Endodermal cell (in vitro differentiated cells): ENCODE results near the gene ABI2. TPM values are rescaled to one million over a fixed set of nuclear protein-coding genes. Genes with fewer than 3 reads are reported as not detected.
A peak's percentile ranks its signal among the peaks of the same experiment; 100 is the strongest.

Experiments used
- DNase-seq: peaks from one replicate; pipeline ENCODE4 v3.0.0-alpha.2; 2017
- H3K27ac ChIP-seq: 2 replicates; pipeline ENCODE4 v1.5.1; 2013; ENCODE audit warnings: mild to moderate bottlenecking, low read depth, low read length, moderate library complexity
- H3K27me3 ChIP-seq: 2 replicates; pipeline ENCODE4 v1.6.1; 2013; ENCODE audit warnings: mild to moderate bottlenecking, low read length, moderate library complexity; ENCODE audit not compliant: insufficient read depth, control insufficient read depth, poor library complexity, severe bottlenecking
- H3K36me3 ChIP-seq: 2 replicates; pipeline ENCODE4 v1.7.0; 2013; ENCODE audit warnings: mild to moderate bottlenecking, low read length, moderate library complexity; ENCODE audit not compliant: control insufficient read depth, insufficient read depth
- H3K4me1 ChIP-seq: one replicate; pipeline ENCODE4 v1.7.0; 2013; ENCODE audit warnings: low read length; ENCODE audit not compliant: control insufficient read depth, insufficient read depth
- H3K4me3 ChIP-seq: 2 replicates; pipeline ENCODE4 v1.5.1; 2013; ENCODE audit warnings: mild to moderate bottlenecking, low read length, moderate library complexity
- H3K9ac ChIP-seq: 2 replicates; pipeline ENCODE4 v1.6.1; 2013; ENCODE audit warnings: mild to moderate bottlenecking, low read length, moderate library complexity; ENCODE audit not compliant: poor library complexity, severe bottlenecking; ENCODE audit errors: extremely low read depth
- H3K9me3 ChIP-seq: 2 replicates; pipeline ENCODE4 v1.6.1; 2013; ENCODE audit warnings: mild to moderate bottlenecking, low read length, moderate library complexity; ENCODE audit not compliant: control insufficient read depth
- H3K27ac Mint-ChIP-seq: 2 replicates; pipeline ENCODE4 v1.8.0; 2020; ENCODE audit warnings: mixed read lengths
- H3K27me3 Mint-ChIP-seq: 2 replicates; pipeline ENCODE4 v1.8.0; 2021; ENCODE audit warnings: mild to moderate bottlenecking, mixed read lengths; ENCODE audit not compliant: insufficient read depth
- H3K36me3 Mint-ChIP-seq: 2 replicates; pipeline ENCODE4 v1.8.0; 2020; ENCODE audit warnings: low read depth, mixed read lengths
- H3K4me1 Mint-ChIP-seq: 2 replicates; pipeline ENCODE4 v1.8.0; 2020; ENCODE audit warnings: mixed read lengths
- H3K4me3 Mint-ChIP-seq: 2 replicates; pipeline ENCODE4 v1.8.0; 2020; ENCODE audit warnings: mild to moderate bottlenecking, moderate library complexity, mixed read lengths
- H3K9me3 Mint-ChIP-seq: 2 replicates; pipeline ENCODE4 v1.8.0; 2020; ENCODE audit warnings: mild to moderate bottlenecking, mixed read lengths
- WGBS, 2 experiments: methylation state at CpG; one replicate each; pipeline versions ENCODE4 v1.1.5 to v1.1.7; 2013; ENCODE audit warnings: missing lambda C conversion rate in 2 of 2, mixed read lengths in 1 of 2; ENCODE audit not compliant: insufficient coverage in 1 of 2, insufficient read length in 1 of 2; 5-methylcytosine and 5-hydroxymethylcytosine counted together
- total RNA-seq, 2 donors: library from RNA; stranded (reverse); fragmentation: NEBNext Ultra II Directional in 1 of 2; extraction: Animal tissue kit (Norgen Biotek cat#: 25700) in 1 of 2; gene quantifications; 2 replicates in 1 of 2; 3 replicates in 1 of 2; pipeline ENCODE4 v1.2.1, GENCODE V29; 2021
- TF ChIP-seq, protein P1 (sequence below): fragments of 200-600 bp; sonication (generic); conservative IDR thresholded peaks from 2 replicates; pipeline ENCODE4 v1.5.0; 2021; ENCODE audit warnings: antibody characterized with exemption, mild to moderate bottlenecking

Gene ABI2
- total RNA-seq, 2 donors from 2014 or later: 115 to 139 TPM

GRCh38 chr2:203310688-203311436, 17.3 kb upstream of the ABI2 start:
- DNase-seq: no peak
- Mint-ChIP-seq H3K9me3 (peaks cover 22% of the 10 kb centered on the region), H3K27ac (no peak overlapping the region), H3K4me3 (no peak overlapping the region), H3K36me3 (peaks cover 38% of the 10 kb centered on the region), H3K4me1 (no peaks in the 10 kb centered on the region), H3K27me3 (no peaks in the 10 kb centered on the region)
- H3K27me3 ChIP-seq: no peaks in the 10 kb centered on the region
- H3K36me3 ChIP-seq: peaks cover 5% of the 10 kb centered on the region
- TF ChIP-seq, protein P1, sequence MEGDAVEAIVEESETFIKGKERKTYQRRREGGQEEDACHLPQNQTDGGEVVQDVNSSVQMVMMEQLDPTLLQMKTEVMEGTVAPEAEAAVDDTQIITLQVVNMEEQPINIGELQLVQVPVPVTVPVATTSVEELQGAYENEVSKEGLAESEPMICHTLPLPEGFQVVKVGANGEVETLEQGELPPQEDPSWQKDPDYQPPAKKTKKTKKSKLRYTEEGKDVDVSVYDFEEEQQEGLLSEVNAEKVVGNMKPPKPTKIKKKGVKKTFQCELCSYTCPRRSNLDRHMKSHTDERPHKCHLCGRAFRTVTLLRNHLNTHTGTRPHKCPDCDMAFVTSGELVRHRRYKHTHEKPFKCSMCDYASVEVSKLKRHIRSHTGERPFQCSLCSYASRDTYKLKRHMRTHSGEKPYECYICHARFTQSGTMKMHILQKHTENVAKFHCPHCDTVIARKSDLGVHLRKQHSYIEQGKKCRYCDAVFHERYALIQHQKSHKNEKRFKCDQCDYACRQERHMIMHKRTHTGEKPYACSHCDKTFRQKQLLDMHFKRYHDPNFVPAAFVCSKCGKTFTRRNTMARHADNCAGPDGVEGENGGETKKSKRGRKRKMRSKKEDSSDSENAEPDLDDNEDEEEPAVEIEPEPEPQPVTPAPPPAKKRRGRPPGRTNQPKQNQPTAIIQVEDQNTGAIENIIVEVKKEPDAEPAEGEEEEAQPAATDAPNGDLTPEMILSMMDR: no peak
- no peak overlapping the region for H3K9ac ChIP-seq
- no peak overlapping the region for H3K4me3 ChIP-seq
- no peaks in the 10 kb centered on the region for H3K4me1 ChIP-seq
- H3K9me3 ChIP-seq: peaks cover 6% of the 10 kb centered on the region
- no peak overlapping the region for H3K27ac ChIP-seq
- 96 to 100% methylated on average over 1 to 3 of the region's 3 CpGs for WGBS, 2 experiments

DNA sequence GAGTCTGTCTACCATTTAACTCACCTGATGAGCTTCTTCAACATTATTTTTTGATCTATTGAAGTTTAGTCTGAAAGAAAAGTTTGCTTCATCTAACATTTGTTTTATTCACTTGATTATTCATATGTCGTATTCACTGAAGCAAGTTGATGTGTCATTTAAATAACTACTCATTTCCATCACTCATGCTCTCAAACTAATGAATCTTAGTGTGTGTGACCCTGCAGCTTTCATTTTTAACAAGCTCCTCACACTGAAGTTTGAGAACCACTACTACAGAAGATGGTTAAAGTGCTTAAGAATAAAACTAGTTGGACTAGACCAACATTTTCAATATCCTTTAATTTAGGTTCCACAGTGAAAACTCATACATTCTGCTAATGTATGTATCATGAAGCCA, 1.8 kb upstream of the ABI2 start:
- DNase-seq: no peak
- 100% methylated on average over 1 of the region's 1 CpG; no CpG with 5 or more reads in 1 of the 2 experiments for WGBS, 2 experiments
- H3K9me3 ChIP-seq: no peaks in the 10 kb centered on the region
- H3K4me3 Mint-ChIP-seq: peak overlapping the region; percentile 73
- H3K9me3 Mint-ChIP-seq: no peaks in the 10 kb centered on the region
- peaks cover 10% of the 10 kb centered on the region for H3K4me1 Mint-ChIP-seq
- no peak overlapping the region for H3K4me3 ChIP-seq
- no peaks in the 10 kb centered on the region for H3K4me1 ChIP-seq
- H3K27ac Mint-ChIP-seq: no peak overlapping the region
- H3K27ac ChIP-seq: no peak overlapping the region
- TF ChIP-seq, protein P1: no peak
- no peaks in the 10 kb centered on the region for H3K27me3 Mint-ChIP-seq
- H3K27me3 ChIP-seq: no peaks in the 10 kb centered on the region
- no peaks in the 10 kb centered on the region for H3K36me3 Mint-ChIP-seq
- no peaks in the 10 kb centered on the region for H3K36me3 ChIP-seq
- no peak overlapping the region for H3K9ac ChIP-seq

DNA sequence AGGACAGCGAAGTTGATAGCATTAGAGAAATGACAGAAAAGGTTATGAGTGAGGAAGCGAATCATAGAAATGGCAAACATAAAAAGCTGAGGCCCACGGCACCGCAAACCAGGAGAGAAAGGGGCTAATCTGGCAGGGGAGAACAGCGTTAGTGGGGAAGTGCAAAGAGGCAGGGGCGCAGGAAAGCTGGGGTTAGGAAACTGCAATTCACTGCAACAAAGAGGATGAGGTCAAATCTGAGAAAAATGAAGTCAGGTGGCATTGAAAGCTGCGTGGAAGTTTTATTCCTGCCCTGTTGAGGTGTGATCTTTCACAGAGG, 653 bp upstream of the ABI2 start:
- H3K9me3 ChIP-seq: no peaks in the 10 kb centered on the region
- Mint-ChIP-seq H3K4me3 (peak overlapping the region; percentile 73), H3K9me3 (no peaks in the 10 kb centered on the region), H3K27ac (peak overlapping the region; percentile 99), H3K27me3 (no peaks in the 10 kb centered on the region), H3K4me1 (peaks cover 10% of the 10 kb centered on the region), H3K36me3 (no peaks in the 10 kb centered on the region)
- no peak for DNase-seq
- 7 to 12% methylated on average over 6 to 7 of the region's 7 CpGs for WGBS, 2 experiments
- peak overlapping the region; percentile 98 for H3K27ac ChIP-seq
- H3K27me3 ChIP-seq: no peaks in the 10 kb centered on the region
- peak overlapping the region; percentile 97 for H3K9ac ChIP-seq
- TF ChIP-seq, protein P1: no peak
- peak overlapping the region; percentile 83 for H3K4me3 ChIP-seq
- H3K4me1 ChIP-seq: no peaks in the 10 kb centered on the region
- no peaks in the 10 kb centered on the region for H3K36me3 ChIP-seq
